DOHH2 (cell line): Measurements from ENCODE around the gene RUNX2.

Experiments used
- EZH2phosphoT487 ChIP-seq: fragments of 200-600 bp; sonication (generic); IDR thresholded peaks from 2 replicates; pipeline ENCODE4 v1.6.1; 2017; ENCODE audit warnings: borderline replicate concordance, mild to moderate bottlenecking, antibody characterized with exemption, low read length, moderate library complexity, mixed read lengths
- TF ChIP-seq, protein P1 (sequence below): fragments of 200-600 bp; sonication (generic); IDR thresholded peaks from one replicate; pipeline ENCODE4 v1.5.1; 2014; ENCODE audit warnings: antibody characterized with exemption, mild to moderate bottlenecking, low read depth, low read length; ENCODE audit not compliant: poor library complexity, severe bottlenecking

DNA sequence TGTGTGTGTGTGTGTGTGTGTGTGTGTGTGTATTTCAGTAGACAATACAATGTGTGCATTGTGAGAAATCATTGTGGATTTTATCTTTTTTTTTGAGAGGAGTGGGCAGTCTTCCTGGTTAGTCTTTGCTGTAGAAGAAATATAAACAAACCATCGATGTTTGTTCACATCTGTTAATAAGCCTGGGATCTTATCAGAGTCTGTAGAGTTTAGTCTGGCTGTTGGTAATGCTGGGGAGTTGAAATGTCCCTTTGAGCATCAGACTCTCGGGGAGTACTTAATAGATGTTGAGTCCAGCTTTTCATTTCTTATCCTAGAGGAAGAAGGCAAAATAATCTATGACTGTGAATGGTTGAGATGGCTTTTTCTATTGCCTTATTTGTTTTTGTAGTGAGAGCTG is 146.2 kb downstream of the RUNX2 start:
- no peak for TF ChIP-seq EZH2phosphoT487
- TF ChIP-seq, protein P1, sequence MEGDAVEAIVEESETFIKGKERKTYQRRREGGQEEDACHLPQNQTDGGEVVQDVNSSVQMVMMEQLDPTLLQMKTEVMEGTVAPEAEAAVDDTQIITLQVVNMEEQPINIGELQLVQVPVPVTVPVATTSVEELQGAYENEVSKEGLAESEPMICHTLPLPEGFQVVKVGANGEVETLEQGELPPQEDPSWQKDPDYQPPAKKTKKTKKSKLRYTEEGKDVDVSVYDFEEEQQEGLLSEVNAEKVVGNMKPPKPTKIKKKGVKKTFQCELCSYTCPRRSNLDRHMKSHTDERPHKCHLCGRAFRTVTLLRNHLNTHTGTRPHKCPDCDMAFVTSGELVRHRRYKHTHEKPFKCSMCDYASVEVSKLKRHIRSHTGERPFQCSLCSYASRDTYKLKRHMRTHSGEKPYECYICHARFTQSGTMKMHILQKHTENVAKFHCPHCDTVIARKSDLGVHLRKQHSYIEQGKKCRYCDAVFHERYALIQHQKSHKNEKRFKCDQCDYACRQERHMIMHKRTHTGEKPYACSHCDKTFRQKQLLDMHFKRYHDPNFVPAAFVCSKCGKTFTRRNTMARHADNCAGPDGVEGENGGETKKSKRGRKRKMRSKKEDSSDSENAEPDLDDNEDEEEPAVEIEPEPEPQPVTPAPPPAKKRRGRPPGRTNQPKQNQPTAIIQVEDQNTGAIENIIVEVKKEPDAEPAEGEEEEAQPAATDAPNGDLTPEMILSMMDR = no peak
